Measurements from ENCODE around the gene ADAMTS12.

The ADAMTS12 gene

GRCh38 chr5:33894566-33894965 is 2.8 kb upstream of the ADAMTS12 start:
- no peak for DNase-seq (ENCODE audit: extremely low read depth, low read depth)
- no peak for TF ChIP-seq CTCF (IDR thresholded peaks at IDR 0.05; ENCODE audit: low read depth, low read length)

- peak; percentile 91 for DNase-seq (ENCODE audit: extremely low read depth, low read depth)
- no peak for TF ChIP-seq CTCF (IDR thresholded peaks at IDR 0.05; ENCODE audit: low read depth, low read length)
These were observed 889 bp upstream of the ADAMTS12 start for GRCh38 chr5:33892620-33893137.

GRCh38 chr5:33891446-33891787 is 373 bp downstream of the ADAMTS12 start:
- TF ChIP-seq CTCF (IDR thresholded peaks at IDR 0.05; ENCODE audit: low read depth, low read length): no peak
- no peak for DNase-seq (ENCODE audit: extremely low read depth, low read depth)

- TF ChIP-seq CTCF (IDR thresholded peaks at IDR 0.05; ENCODE audit: low read depth, low read length): peak; percentile 24
- no peak for DNase-seq (ENCODE audit: extremely low read depth, low read depth)
These were observed 1.4 kb downstream of the ADAMTS12 start for GRCh38 chr5:33890131-33891032.

GRCh38 chr5:33888587-33888986 is 3.2 kb downstream of the ADAMTS12 start:
- no peak for TF ChIP-seq CTCF (IDR thresholded peaks at IDR 0.05; ENCODE audit: low read depth, low read length)
- no peak for DNase-seq (ENCODE audit: extremely low read depth, low read depth)

- no peak for DNase-seq (ENCODE audit: extremely low read depth, low read depth)
- no peak for TF ChIP-seq CTCF (IDR thresholded peaks at IDR 0.05; ENCODE audit: low read depth, low read length)
These were observed 4.5 kb downstream of the ADAMTS12 start for GRCh38 chr5:33887268-33887667.

- no peak for TF ChIP-seq CTCF (IDR thresholded peaks at IDR 0.05; ENCODE audit: low read depth, low read length)
- DNase-seq (ENCODE audit: extremely low read depth, low read depth): no peak
These were observed 5.5 kb downstream of the ADAMTS12 start for GRCh38 chr5:33886283-33886682.
